GM19467 (cell line): ENCODE measurements around the gene MIB2.

Experiments
- ATAC-seq: cut with Tn5 transposase; IDR thresholded peaks from one replicate; pipeline ENCODE4 v1.9.1; 2021; ENCODE audit warnings: mild to moderate bottlenecking, moderate library complexity; ENCODE audit not compliant: unreplicated experiment

The MIB2 gene

DNA sequence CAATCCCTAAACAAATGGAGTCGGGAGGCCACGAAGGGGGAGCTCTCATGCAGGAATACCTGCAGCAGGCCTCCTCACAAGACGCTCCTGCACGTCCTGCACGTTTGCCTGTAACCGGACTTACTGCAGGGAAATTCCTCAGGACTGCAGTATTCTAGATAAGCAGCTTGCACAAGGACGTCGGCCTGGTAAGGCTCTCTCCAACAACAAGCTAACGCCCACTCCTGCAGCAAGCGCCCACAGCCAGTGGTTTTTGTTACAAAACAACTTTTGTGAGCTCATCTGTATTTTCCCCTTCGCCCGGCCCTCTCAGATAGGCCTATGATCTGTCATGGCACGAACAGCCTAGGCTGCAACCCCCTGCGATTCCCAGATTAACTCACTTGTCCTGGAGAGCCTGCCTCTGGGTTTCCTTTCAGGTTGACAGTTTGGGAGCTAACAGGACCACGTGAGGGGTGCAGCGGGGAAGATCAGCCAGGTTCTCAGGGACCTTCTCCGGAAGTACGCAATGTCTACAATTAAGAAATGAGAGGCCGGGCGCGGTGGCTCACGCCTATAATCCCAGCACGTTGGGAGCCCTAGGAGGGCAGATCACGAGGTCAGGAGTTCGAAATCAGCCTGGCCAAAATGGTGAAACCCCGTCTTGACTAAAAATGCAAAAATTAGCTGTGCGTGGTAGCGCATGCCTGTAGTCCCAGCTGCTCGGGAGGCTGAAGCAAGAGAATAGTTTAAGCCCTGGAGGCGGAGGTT lies 921 bp upstream of the MIB2 start:
- no peak for ATAC-seq

DNA sequence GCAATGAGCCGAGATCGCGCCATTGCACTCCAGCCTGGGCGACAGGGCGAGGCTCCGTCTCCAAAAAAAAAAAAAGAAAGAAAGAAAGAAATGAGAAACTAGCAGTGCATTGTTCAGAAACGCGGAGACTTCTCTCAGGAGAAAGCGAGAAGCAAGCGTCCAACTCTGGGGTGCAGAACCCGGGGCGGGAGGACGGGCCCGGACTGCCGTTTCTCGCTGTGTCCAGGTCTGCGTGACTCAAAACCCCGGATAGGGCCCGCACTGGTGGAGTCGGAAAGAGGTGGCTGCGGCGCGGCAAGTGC lies 395 bp upstream of the MIB2 start:
- no peak for ATAC-seq

DNA sequence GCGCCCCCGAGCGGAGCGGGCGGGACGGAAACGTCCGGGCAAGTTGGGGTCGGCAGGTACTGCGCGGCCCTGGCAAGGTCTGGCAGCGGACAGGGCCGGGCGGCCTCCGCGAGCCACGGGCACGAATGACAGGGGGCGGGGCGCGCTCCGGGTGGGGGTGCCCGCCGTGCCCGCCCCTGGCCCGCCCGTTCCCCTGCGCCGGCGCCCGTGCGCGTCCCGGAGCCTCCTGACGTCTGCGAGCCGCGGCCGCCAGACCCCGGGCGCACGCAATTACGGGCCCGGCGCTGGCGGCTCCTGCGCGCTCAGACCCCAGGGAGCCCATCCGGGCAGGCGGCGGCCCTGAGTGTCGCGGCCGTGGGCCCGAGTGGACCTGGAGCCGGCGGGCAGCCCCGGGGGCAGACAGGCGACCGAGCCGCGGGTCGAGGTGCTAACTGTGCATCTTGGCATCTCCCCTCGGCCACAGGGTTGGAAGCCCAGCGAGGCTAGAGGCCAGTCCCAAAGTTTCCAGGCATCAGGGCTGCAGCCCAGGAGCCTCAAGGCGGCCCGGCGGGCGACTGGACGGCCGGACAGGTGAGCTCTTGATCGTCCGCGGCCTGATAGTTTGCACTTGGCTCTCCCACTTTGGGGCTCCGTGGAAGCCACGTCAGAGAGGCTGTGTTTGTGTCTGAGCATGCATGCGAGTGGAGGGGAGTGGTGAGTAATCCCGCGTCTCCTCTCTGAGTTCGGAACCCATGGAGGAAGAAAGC lies 918 bp downstream of the MIB2 start:
- peak; percentile 1 for ATAC-seq

DNA sequence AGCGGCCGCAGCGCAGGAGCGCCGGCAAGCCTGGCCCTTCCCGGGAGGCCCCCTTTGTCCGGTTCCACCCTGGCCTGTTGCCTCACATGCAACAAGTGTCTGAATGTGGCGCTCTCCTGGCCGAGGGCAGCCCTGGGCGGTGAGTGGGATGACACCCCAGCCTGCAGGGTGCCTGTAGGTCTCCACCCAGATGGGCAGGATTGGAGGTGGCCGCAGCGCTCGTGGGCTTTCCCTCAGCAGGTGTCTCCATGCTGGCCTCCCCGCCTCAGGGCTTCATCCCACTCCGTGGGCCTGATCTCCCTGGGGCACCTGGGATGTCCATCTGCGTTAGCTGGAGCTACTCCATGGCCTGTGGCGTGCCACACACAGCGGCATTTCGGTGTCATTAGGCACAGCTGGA lies 1.5 kb downstream of the MIB2 start:
- ATAC-seq: no peak

DNA sequence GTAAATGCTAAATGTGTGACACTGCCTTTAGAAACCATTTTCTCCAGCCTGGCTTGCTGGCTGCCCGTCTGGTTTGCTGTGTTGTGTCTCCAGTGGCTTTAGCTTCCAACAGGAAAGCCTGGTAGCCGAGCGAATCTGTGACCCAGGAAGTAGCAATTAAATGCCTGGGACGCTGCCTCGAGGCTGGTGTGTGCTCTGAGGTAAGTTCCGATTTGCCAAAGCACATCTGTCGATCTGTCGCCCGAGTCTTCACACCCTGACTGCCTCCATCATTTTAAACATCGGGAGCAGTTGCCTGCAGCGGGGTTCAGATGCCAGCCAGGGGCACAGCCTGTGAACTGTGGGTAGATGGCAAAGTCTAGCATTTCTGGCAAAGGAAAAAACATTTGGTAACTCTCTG lies 2.2 kb downstream of the MIB2 start:
- no peak for ATAC-seq

DNA sequence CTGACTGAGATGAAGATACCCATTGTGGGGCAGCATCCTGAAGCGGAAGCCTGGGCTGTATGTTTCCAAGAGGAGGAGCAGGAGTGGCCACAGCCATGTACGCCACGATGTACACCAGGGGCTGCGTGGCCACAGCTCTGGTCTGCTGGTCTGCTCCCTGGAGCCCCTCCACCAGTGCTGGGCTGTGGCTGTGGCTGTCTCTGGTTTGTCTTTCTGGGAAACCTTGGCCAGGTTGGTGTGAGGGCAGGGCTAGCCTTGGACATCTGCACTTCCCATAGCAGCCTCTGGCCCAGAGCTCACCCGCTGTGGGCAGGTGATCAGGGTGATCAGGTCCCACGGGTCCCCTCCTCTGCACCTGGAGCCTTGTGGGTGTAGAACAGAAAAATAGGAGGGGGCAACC lies 2.6 kb downstream of the MIB2 start:
- ATAC-seq: no peak

DNA sequence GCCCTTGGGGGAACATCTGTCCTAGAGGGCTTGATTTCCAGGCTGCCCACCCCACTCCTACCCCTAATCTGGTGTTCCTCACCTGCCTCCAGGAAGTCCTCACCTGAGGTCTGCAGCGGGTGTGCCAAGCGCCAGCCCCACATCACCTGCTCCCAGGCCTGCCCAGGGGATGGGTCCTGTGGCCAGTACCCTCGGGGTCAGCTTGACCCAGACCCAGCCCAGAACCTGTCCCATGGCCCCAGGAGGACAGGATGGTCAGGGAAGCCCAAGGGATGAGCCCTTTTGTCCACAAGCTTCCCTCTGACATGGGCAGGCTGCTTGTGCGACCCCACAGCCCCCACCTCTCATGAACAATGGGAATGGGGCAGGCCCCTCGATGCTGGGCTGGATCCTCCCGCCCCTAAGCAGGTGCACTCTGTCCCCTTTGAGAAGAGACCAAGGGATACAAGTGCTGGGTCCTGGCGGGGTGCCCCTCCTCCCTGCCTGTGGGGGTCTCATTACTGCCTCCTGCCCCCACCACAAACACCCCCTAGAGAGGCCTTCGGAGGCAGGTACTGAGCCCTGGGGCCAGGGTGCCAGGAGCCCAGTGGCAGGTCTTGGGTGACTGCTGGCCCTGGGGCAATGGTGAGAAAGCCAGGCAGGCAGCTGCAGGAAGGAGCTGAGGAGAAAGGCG lies 3.2 kb downstream of the MIB2 start:
- ATAC-seq: no peak

DNA sequence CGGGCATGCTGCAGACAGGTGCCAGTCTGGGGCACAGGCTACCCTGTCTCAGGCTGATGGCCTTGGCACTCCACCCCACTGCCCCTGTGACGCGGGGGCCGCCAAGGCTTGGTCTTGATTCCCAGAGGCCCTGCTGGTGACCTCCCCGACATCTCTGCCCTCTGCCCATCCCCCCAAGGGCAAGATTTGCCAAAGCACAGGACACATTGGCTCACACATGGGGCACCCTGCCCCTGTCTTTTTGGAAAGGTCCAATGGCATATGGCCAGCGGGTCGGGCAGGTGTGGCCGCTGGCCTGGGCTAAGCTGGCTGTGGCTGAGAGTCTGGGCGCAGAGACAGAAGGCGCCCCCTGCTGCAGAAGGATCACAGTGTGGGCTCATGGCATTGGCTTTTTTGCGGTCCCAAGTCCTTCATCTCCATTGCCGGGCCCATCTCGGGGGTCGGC lies 4.6 kb downstream of the MIB2 start:
- ATAC-seq: no peak

DNA sequence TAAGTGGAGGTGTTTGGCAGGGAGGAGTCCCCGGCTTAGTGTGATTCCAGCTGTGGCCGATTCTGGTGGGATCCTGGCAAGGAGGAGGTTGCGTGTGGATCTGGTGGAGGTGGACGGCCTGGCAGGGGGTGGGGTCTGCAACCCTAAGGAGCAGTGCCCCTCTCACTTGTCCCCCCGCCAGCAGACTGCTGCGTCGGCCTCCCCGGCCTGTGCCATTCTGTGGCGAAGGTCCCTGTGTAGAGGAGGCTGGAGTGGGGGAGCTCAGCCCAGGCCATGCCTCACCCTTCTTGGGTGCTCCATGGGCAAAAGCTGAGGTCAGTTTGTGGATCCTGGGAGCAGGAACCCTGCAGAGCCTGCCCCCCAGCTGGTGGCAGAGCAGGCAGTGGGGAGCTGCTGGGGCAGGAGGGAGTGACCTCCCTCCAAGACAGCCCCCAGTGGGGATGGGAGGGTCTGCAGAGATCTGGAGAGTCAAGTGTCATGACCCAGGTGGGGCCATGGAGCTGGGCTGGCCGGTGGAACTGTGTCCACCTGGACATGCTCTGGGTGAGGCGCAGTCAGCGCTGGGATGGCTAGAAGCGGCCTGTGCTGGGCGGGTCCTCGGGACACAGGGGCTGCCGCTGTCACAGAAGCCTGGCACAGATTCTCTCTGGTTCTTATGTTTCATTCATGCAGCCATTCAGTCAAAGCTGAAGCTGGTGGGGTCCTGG lies 5.3 kb downstream of the MIB2 start:
- ATAC-seq: no peak

DNA sequence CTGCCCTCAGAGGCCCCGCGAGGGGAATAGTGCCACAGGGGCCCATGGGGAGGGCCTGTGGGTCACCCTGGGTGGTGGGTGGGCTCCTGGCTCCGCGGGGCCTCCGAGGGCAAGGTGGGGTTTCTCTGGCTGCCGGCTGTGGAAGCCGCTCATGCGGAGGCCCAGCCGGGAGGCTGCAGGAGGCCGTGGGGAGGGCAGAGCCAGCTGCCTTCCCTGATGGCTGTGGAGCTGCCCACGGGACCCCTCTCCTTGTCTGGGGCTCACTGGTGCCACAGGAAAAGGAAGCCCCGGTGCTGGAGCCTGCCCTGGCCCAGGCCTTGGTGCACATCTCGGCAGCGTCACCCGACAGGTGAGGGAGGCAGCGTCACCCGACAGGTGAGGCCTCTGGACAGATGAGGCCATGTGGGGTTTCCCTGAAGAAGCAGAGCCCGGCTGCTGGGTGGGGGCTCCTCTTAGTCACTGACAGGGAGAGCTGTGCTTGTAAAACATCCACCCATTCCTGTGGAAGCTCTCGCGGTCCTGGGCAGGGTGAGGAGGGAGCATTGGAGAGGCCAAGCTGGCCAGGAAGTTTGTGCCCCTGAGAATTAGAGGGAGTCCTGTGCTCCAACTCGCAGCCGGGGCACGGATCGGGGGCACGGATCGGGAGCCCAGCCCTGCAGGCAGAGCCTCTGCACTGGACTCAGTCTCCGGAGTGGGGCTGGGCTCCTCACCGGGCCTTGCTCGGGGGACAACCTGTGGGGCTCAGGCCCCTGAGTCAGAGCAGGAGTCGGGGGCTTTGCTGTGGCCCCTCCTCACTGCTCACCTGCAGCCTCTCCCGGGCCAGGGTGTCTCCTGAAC lies 6.1 kb downstream of the MIB2 start:
- ATAC-seq: no peak

DNA sequence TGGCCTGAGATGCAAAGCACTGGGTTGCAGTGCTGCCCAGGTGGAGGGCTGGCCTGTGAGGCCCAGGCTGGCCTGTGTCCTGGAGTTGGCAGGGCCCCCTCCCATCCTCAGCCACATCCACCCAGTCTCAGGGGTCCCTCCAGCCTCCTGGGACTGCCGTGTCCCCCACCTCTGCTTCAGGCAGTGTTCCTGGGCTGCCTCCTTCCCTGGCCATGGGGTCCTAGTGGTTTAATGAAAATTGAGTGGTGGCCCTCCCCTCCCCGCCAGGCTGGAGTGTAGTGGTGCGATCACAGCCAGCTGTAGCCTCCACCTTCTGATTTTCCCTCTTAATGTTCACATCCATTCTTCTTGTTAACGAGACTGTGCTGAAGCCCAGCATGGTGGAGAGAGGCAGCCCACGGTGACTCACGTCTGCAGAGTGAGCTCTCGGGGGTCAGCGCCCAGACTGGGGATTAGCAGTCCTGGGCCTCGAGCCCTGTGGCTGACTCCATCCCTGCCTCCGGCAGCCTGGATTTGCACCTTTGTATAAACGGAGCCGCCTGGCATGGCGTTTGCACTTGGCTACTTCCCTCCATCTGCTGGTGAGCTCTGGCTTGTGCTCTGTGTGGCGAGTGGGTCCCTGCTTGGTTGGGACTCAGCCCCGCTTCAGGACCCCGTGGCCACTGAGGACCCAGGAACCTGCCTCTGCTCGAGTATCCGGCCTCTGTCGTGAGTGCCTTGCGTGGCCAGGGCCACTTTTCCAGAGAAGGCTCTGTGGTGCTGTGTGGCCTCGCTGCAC lies 6.9 kb downstream of the MIB2 start:
- no peak for ATAC-seq

DNA sequence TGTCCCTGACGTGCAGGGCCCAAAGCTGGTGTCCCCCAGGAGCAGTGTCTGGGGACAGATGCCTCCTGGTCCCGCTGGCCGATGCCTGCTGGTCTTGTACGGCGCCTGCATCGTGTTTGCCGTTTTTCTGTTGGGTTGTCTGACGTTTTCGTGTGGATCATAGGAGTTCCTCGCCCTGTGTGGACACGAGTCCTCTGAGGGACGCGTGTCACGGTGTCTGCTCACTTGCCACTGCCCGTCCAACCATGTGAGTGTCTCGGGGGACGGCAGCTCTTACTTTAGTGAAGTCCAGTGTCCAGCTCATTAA lies 7.4 kb downstream of the MIB2 start:
- ATAC-seq: no peak

DNA sequence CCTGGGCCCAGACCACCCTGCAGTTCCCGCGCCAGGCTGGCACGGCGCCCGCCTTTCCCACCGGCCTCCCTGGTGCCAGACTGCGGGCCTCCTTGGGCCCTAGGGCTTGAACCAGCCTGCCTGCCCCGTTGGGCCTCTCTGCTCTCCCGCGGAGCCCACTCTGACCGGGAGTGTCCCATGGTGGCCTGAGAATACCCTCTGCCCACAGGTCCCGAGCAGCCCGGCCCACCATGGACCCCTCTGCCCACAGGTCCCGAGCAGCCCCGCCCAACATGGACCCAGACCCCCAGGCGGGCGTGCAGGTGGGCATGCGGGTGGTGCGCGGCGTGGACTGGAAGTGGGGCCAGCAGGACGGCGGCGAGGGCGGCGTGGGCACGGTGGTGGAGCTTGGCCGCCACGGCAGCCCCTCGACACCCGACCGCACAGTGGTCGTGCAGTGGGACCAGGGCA lies 7.9 kb downstream of the MIB2 start:
- ATAC-seq: no peak

DNA sequence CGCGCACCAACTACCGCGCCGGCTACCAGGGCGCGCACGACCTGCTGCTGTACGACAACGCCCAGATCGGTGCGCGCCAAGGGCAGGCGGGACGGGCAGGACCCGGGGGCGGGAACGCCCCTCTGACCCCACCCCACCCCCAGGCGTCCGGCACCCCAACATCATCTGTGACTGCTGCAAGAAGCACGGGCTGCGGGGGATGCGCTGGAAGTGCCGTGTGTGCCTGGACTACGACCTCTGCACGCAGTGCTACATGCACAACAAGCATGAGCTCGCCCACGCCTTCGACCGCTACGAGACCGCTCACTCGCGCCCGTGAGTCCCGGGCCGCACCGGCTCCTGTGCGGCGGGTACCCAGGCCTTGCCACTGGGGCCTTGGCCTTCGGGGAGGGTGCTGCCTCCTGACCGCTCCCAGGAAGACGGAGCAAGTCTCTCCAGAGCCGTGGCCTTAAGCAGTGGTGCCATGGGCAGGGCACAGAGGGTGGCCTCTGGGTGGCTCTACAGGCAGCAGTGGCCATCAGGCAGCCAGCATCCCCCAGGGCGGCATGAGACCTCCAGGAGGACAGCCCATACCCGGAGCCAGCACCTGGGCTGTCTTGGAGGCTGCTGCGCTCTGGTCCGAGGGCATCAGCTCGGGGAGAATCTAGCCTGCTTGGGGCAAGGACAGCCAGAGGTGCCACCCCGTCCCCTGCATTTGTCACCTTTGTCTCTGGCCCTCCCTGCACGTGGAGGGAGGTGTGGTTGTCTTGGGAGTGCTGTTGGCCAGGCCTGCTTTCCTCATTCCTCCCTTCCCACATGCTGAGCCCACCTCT lies 8.5 kb downstream of the MIB2 start:
- ATAC-seq: no peak

DNA sequence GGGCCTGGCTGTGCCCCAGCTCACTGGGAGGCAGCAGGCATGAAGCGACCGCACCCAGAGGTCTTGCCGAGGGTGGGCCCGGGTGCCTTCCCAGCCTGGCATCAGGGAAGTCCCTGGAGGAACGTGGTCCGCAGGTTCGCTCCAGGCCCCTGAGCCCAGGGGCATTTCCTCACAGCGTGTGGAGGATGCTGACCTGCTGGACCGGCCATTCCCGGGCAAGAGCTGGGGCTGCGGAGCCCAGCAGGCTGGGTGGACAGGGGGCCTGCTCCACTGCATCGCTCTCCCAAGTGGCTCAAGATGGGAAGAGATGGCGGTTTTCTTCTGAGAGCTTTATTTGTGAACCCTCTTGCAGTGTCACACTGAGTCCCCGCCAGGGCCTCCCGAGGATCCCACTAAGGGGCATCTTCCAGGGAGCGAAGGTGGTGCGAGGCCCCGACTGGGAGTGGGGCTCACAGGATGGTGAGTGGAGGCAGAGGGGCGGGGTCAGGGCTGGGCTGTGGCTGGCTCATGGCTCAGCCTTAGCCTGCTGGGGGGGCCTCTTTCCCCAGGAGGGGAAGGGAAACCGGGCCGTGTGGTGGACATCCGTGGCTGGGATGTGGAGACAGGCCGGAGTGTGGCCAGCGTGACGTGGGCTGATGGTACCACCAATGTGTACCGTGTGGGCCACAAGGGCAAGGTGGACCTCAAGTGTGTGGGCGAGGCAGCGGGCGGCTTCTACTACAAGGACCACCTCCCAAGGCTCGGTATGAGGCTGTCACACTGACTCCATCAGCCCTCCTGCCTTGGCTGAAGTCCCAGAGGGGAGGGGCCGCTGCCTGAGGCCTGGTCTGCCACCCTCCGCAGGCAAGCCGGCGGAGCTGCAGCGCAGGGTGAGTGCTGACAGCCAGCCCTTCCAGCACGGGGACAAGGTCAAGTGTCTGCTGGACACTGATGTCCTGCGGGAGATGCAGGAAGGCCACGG lies 9.4 kb downstream of the MIB2 start:
- ATAC-seq: no peak

DNA sequence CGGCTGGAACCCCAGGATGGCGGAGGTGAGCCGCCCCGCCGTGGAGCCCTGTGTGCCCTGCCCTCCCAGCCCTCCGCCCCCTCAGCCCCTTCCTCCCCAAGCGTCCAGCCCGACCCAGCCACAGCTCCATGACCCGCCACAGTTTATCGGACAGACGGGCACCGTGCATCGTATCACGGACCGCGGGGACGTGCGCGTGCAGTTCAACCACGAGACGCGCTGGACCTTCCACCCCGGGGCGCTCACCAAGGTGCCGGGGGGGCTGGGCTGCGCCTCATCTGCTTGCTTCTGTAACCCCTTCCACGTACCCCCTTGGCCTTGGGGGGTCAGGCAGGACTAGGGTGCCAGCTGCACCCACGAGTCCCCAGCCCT lies 10.1 kb downstream of the MIB2 start:
- ATAC-seq: no peak

DNA sequence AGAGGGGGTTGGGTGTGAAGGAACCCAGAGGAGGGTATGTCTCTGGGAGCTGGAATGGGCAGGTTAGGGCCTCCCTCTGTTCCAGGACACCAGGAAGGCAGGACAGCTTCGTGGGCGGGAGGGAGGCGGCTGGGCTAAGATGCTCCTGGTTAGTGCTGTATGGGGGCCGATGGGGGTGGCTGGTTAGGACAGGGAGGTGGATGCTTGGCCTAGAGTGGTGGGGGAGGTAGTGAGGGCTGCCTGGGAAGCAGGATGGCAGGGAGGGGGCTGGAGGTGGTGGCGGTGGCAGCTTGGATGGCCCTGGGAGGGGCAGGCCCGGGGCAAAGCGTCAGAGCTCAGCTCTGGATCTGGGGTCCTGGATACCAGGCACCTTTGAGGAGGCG lies 10.5 kb downstream of the MIB2 start:
- no peak for ATAC-seq
